CD1c-positive myeloid dendritic cell (primary cell): ENCODE results near the gene GADD45B.
"Not testable (repeated sequence)": the region's sequence is repeated elsewhere in the genome, so short reads cannot be mapped to it uniquely, and the experiment has no call there.

Source experiments
- DNase-seq: peaks from one replicate; pipeline ENCODE4 v3.0.0-alpha.2; 2016; ENCODE audit errors: extremely low spot score

Gene GADD45B

DNA sequence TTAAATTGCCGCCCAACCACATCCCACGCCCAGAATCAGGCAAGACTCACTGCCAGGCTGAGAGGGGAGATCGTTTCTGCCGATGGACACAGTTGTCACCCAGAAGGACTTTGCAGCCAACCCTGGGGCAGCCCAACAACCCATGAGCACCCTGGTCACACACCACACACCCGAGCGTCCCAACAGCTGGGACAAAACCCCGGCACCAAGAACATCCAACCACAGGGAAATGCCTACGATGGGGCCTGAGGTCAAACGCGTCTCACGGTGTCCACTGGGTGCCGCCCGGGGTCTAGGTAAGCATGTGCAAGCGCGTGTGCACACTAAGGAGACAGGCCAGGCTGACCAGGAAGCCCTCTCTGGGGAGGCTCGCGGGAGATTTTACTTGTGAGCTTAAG, 32.1 kb upstream of the GADD45B start:
- no peak for DNase-seq

DNA sequence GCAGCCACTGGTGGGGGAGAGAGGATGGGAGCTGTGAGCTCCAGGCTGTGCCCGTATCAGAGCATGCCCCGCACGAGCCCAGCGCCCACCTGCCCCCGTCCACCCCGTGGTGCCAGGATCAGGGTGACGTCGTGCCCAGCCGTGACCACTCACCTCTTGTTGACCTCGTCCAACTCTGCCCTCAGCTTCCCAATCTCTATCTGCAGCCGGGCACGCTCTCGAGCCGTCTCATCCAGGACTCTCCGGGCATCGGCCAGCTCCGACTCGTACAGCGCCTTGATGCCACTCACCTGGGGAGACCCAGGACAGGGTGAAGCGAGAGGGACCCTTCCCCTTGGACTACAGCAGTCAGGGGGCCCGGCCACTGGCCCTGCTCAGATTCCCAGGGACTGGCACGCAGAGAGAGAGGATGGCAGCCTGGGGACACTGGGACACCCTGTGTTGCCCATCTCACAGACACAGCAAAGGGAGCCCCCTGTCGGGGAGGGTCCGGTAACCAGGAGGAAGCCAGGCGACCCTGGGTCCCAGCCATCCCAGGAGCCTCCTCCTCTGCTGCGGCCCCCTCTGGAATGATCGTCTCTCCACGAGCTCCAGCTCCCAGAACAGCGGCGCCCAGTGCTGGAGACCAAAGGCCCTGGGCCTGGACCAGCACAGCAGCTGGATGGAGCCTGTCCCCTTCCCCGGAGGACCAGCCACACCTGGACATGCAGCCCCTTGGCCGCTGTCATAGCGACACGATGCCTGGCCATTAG, 31.5 kb upstream of the GADD45B start:
- no peak for DNase-seq

DNA sequence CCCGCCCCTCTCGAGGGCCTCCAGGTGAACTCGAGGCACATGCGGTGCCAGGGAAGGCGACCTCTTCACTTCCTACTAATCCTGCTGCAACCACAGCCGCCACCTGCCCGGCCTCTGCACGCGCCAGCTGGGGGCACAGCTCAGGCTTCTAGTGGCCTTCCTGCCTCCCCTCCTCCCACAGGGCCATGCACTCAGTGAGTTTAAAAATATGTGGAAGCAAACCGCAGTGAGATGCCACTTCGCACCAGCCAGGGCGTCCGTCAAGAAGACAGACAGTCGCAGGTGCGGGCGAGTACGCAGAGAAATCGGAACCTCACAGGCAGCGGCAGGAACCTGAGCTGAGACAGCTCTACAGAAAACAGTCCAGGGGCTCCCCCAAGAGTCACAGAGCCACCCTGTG, 29.5 kb upstream of the GADD45B start:
- DNase-seq, result no peak

DNA sequence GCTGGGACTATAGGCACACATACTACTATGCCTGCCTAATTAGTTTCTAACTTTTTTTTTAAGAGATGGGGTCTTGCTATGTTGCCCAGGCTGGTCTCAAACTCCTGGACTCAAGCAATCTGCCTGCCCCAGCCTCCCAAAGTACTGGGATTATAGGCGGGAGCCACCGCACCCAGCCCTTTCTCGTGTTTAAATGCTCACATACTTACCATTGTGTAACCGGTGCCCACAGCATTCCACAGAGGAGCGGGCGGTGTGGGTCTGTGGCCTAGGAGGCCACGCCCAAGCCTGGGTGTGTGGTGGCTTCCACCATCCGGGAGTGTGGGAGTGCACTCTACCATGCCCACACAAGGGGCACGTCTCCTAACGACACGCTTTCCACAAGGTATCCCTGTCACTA, 26.9 kb upstream of the GADD45B start:
- no peak for DNase-seq

DNA sequence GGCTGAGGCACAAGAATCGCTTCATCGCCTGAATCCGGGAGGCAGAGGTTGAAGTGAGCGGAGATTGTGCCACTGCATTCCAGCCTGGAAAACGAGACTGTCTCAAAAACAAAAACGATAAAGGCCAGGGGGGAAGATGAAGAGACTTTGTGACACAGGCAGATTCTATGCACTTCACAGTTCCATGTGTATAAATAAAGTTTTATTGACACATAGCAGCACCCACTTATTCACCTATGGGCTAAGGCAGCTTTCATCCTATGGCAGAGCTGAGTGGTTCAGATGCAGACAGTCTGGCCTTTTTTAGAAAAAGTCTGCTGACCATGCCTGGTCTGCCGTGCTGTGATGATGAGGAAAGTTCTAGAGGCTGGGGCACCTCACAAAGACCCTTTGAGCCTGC, 24.8 kb upstream of the GADD45B start:
- DNase-seq, result no peak

DNA sequence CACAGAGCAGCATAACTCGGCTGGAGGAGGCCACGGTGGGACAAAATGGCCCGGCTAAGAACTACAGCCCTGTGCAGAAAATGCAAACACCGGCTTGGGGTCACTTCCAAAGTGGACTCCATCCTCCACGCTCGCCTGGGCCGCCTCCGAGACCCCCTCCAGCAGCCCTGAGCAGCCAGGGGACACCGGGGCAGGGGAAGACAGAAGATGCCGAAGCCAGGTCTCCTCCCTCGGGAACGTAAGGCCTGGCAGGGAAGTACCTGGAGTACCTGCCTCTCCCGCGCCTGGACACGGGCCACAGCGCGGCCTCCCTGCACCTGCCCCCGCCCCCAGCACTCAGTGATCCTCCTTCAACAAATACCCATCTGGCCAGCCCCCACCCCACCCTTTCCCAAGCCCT, 24.2 kb upstream of the GADD45B start:
- DNase-seq, result no peak

DNA sequence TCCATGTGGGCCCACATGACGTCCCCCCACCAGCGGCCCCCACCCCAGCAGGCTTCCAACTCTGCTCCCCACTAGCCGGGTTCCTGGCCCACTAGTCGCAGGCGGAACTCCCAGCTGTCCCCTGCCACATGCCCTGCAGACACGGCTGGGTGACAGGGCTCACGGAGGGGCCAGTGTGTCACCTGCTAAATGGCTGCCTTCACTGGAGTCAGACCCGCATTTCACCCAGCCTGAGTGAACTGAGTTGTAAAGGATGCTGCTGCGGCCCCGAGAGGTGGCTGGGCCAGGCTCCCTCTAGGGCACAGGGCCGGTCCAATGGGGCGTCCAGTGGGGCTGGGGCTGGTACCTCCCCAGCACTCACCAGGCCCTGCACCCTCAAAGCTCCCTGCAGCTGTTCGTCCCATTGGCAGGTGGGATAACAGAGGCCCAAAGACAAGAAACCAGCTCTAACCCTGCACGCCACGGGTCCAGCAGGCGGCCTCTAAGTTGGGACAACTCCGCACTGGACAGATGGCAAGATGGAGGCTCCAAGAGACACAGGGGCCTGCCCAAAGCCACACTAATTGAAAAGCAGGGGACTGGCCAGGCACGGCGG, 22.4 kb upstream of the GADD45B start:
- no peak for DNase-seq

DNA sequence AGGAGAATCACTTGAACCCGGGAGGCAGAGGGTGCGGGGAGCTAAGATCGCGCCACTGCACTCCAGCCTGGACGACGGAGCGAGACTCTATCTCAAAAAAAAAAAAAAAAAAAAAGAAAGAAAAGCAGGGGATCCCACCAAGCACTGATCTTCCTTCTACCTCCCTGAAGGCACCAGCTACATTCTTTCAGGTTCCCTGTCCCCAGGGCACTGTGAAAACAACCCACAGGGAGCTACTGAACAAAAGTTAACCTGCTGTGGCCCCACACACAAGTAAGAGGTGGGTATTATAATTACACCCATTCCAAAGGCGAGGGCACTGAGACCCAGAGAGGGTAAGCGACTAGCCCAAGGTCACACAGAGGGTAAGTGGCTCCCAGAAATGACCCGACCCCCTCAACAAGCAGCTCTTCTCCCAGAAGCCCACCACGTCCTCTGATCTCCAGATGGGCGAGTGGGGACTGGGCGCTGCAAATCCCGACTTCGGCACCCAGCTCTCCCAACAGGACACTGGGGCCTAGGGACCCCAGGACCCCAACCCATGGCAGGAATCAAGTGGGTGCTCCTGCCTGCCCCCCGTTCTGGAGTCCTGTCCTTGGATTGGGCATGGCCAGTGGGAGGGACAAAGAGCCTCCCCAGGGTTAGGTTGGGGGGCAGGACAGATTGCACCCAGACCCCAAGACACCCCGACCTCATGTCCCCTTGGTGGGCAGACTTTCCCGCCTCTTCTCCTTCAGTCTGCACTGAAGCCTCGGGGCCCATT, 21.5 kb upstream of the GADD45B start:
- no peak for DNase-seq

DNA sequence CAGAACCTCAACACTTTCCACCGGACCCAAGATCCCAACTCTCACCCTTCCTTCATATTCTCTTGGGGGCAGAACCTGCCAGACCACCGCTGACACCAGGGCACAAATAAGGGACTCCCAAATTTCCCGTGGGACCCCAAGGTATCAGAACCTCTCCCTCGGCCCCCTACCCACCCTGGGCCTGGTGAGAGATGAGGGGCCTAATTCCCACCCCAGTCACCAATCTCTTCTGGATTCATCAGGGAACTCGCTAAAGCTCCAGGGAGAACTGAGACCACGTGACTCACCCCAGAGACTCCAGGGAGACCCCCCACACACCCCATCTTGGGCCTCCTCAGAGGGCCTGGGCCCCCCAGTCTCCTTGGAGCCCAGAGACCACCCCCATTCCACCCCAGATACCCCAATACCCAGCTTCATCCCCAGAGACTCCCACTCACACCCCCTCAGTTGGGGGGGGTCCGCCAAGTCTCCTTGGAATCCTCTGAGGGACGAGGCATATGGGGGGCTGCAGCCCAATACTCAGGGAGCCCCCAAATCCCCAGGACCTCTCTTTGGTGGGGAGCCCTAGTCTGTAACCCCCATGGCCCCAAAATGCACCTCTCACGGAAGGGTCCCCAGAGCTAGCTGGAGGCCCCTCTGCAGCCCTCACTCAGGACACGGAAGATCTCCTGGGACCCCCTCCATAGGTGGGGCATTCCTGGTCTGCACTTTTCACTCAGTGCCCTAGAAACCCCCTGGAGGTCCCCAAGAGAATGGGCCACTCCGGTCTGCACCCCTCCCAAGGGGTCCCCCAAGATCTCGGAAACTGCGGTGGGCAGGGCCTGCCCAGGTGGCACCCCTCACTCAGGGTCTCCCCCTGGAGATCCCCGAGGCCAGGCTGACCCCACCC, 20.7 kb upstream of the GADD45B start:
- DNase-seq, result no peak

DNA sequence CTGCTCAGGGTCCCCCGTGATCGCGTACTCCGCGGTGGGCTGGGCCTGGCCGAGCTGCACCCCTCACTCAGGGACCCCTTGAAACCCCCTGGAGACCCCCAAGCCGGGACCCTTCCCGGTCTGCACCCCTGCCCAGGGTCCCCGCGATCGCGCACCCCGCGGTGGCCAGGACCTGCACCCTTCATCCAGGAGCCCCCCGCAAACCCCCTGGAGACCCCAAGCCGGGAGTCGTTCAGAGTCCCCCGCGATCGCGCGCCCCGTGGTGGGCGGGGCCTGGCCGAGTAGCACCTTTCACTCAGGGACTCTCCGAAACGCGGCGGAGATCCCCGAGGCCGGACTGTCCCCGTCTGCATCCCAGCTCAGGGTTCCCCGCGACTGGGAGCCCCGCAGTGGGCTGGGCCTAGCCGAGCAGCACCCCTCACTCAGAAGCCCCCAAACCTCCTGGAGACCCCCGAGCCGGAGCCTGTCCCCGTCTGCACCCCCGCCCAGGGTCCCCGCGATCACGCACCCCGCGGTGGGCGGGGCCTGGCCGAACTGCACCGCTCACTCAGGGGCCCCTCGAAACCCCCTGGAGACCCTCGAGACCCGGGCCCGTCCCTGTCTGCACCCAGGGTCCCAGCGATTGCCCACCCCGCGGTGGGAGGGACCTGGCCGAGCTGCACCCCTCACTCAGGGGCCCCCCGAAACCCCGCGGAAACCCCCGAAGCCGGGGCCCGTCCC, 19.9 kb upstream of the GADD45B start:
- peak; percentile 13 for DNase-seq

DNA sequence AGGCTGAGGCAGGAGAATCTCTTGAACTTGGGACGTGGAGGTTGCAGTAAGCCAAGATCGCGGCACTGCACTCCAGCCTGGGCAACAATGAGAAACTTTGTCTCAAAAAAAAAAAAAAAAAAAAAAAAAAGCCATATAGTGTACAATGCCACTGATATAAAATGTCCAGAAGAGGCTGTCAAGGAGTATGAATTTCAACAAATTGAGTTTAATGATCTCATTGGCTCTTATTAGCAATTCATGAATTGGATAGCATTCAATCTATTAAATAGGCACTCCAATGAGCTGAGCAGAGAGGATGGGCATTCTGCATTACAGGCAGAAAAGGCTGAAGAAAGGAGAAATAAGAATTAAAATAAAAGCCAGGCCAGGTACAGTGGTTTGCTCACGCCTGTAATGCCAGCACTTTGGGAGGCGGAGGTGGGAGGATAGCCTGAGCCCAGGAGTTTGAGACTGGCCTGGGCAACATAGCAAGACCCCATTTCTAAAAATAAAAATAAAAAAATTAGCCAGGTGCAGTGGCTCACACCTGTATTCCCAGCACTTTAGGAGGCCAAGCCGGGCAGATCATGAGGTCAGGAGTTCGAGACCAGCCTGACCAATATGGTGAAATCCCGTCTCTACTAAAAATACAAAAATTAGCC, 18.4 kb upstream of the GADD45B start:
- DNase-seq, result no peak

DNA sequence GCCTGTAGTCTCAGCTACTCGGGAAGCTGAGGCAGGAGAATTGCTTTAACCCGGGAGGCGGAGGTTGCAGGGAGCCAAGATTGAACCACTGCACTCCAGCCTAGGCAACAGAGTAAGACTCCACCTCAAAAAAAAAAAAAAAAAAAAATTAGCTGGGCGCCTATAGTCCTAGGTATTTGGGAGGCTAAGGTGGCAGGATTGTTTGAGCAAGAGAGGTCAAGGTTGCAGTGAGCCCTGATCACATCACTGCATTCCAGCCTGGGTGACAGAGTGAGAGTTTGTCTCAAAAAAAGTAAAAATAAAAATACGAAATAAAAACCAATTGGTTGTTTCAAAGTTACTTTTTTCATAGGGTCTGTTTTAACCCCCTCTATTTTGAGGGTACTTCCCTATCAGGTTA, 17.9 kb upstream of the GADD45B start:
- DNase-seq, result no peak

DNA sequence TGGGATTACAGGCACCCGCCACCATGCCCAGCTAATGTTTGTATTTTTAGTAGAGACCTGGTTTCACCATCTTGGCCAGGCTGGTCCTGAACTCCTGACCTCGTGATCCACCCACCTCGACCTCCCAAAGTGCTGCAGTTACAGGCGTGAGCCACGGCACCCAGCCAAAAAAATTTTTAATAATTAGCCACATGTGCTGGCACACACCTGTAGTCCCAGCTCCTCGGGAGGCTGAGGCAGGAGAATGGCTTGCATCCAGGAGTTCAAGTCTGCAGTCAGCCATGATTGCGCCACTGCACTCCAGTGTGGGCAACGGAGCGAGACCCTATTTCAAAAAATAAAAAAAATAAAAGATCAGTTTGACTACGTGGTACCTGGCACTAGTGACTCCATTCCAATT, 17.2 kb upstream of the GADD45B start:
- DNase-seq, result not testable (repeated sequence)

DNA sequence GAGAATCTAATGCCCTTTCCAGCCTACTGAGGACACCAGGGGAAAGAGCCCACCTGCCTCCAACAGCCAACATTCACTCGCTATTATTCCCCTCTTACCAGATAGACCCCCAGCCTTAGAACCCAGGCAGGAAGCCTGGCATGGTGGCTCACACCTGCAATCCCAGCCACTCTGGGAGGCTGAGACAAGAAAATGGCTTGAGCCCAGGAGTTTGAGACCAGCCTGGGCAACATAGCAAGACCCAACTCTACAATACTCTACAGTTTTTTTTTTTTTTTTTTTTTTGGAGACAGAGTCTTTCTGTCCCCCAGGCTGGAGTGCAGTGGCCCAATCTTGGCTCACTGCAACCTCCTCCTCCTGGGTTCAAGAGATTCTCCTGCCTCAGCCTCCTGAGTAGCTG, 15.7 kb upstream of the GADD45B start:
- no peak for DNase-seq

DNA sequence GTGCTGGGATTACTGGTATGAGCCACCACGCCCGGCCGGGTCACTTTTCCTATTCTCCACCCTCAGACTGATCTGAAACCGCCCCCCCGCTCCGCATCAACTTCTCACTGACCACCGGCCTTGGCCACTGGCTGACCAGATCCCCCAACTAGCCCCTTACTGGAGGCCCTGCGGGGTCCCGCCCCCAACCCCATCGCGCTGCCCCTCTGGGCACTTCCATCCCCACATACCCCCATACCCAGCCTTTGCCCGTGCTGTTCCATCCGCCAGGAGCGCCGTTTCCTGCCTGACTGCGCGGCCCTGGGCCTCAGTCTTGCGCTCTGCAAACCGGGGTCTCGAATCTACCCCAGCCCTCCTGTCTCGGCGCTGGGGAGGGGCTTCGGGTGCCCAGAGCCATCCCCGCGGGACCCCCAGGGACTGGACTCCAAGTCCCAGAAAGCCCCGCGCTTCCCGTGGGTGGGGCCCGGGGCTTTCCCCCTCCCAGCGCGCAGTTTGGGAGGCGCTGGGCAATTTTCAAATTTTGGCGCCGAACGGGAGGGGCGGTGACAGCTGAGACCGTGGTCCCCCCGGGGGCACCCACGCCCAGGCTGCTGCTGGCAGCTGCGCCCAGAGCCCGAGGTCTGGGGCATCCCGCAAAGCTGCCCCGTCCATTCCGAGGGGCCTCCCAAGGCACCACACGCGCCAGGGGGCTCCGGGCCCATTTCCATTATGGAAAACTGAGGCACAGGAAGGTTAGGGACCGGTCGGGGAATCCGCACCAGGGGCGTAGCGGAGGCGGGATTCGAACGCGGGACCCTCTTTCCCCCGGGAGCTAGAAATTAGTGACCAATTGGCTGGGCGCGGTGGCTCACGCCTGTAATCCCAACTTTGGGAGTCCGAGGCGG, 13.9 kb upstream of the GADD45B start:
- peak; percentile 47 for DNase-seq

DNA sequence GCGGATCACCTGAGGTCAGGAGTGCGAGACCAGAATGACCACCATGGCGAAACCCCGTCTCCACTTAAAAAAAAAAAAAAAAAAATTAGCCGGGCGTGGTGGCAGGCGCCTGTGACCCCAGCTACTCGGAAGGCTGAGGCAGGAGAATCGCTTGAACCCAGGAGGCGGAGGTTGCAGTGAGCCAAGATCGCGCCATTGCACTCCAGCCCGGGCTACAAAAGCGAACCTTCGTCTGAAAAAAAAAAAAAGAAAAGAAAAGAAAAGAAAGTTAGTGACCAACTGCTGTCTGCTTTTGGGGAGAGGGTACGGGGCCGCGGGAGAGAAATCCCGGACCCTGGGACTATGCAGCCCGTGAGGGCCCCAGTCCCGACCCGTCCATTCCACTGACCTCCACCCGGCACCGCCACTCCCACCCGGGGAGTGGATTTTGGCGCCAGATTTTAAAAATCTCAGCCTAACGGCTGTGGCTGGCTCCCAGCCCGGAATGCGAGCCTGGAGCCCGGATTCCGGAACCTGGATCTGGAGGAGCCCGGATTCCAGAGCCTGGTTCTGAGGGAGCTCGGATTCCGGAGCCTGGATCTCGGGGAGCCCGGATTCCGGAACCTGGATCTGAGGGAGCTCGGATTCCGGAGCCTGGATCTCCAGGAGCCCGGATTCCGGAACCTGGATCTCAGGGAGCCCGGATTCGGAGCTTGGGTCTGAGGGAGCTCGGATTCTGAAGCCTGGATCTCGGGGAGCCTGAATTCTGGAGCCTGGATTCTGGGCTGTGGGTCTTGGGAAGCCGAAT, 13.1 kb upstream of the GADD45B start:
- DNase-seq, result no peak

DNA sequence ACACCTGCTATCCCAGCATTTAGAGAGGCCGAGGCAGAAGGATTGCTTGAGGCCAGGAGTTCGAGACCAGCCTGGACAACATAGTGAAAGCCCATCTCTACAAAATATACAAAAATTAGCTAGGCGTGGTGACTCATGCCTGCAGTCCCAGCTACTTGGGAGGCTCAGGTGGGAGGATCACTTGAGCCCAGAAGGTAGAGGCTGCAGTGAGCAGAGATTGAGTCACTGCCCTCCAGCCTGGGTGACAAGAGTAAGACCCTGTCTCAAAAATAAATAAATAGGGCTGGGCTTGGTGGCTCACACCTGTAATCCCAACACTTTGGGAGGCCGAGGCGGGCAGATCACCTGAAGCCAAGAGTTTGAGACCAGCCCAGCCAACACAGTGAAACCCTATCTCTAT, 12.2 kb upstream of the GADD45B start:
- not testable (repeated sequence) for DNase-seq

DNA sequence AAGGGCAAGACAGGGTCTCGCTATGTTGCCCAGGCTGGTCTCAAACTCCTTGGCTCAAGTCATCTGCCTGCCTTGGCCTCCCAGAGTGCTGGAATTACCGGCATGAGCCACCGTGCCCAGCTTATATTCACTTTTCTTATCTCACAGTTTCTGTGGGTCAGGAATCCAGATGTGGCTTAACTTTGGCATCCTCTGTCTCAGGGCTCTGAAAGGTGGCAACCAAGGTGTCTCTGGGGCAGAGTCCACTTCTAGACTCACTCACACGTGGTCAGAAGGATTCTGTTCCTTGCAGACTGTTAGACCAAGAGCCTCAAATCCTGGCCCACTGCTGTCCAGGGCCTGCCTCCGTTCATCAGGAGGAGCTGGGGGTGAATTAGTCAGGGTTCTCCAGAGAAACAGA, 11.5 kb upstream of the GADD45B start:
- DNase-seq, result no peak

DNA sequence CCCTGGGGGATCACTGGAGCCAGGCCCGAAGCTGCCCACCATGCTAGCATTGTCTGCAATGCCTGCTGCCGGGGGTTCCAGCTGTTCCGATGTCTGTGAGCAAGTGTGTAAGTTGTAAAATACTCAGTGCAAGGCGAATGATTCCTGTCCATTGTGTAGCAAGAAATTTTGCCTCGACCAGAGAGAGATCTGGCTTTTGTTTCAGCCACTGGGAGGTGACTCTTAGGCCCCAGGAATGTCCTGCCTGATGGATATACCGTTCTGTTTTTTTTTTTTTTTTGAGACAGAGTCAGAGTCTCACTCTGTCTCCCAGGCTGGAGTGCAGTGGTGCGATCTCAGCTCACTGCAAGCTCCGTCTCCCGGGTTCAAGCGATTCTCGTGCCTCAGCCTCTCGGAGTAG, 7.3 kb upstream of the GADD45B start:
- DNase-seq, result no peak
